H1 (cell line): ENCODE measurements around the gene PHTF1. TPM values are rescaled to one million over a fixed set of nuclear protein-coding genes. Genes with fewer than 3 reads are reported as not detected.

Experiments
- BACH1 ChIP-seq: IDR thresholded peaks from 2 replicates; pipeline ENCODE4 v1.6.1; 2012; ENCODE audit warnings: low read length, improper control_type of control experiment
- SP1 ChIP-seq: IDR thresholded peaks from 2 replicates; pipeline ENCODE4 v1.6.1; 2011; ENCODE audit warnings: low read depth, low read length
- SUZ12 ChIP-seq: fragments of 200-600 bp; sonication (generic); IDR thresholded peaks from 2 replicates; pipeline ENCODE4 v1.6.1; 2012; ENCODE audit warnings: mild to moderate bottlenecking, inconsistent platforms, low read length, moderate library complexity, mixed read lengths
- USF2 ChIP-seq: IDR thresholded peaks from 2 replicates; pipeline ENCODE4 v1.6.1; 2011; ENCODE audit warnings: low read length, improper control_type of control experiment
- polyA plus RNA-seq, 7 experiments: library from polyadenylated mRNA; depleted of rRNA in 3 of 7; stranded (reverse) in 5 of 7; unstranded in 2 of 7; fragments of >200 nt in 5 of 7; fragments of 200-250 nt in 2 of 7; gene quantifications; 1 replicate in 5 of 7; 2 replicates in 1 of 7; 4 replicates in 1 of 7; pipeline versions ENCODE4 v1.2.1 to v1.2.3, GENCODE V29; 2011 to 2013; ENCODE audit warnings: missing spikeins in 2 of 7, mixed read lengths in 2 of 7
- total RNA-seq: library from RNA; stranded (reverse); fragmentation: NEBNext Ultra II Directional; extraction: Animal tissue kit (Norgen Biotek cat#: 25700); gene quantifications from 2 replicates; pipeline ENCODE4 v1.2.1, GENCODE V29; 2021

Gene PHTF1
- total and polyA plus RNA-seq, 2 of the 8 experiments (the other 6 are each of a cell fraction or from before 2014, with no cell fraction given), result 9.1 to 26.9 TPM

- TF ChIP-seq USF2 (no peak), SP1 (no peak), BACH1 (no peak), SUZ12 (no peak)
Measured at GRCh38 chr1:113694910-113695309, 64.4 kb downstream of the PHTF1 start (continued).
